ENCODE data around the gene RBPJL.
"Not testable (repeated sequence)": the region's sequence is repeated elsewhere in the genome, so short reads cannot be mapped to it uniquely, and the experiment has no call there.

RBPJL gene

GRCh38 chr20:45343532-45344167 lies 37.0 kb downstream of the RBPJL start:
- no peak for DNase-seq

DNA sequence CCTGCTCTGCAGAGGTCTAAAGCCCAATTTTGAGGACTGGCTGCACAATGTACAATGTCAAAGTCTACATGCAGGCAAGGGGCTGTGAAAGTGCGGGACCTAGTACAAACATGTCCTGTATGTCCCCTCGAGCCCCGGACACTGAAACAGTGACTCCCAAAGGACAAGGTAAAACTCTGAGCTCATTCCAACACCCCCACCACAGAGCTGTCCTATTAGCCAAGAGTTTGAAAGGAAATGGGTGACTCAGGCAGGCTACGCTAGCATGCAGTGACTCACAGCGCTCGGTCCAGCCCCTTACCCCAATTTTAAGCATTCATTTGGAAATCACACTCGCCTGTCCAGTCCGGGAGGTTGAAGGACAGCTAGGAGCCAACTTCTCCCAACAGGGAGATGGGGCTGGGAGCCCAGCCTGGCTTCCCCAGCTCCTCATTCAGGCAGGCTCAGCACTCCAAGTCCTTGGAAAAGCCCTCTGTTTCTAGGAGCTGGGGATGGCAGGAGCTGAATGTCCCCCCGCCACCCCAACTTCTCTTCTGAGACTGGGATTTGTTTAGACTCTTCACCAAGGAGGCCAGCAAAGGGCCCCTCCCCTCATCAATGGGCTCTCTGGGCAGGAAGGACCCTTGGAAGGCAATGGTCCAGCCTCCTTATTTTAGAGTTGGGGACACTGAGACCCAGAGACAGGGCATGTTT lies 37.7 kb downstream of the RBPJL start:
- DNase-seq: no peak

DNA sequence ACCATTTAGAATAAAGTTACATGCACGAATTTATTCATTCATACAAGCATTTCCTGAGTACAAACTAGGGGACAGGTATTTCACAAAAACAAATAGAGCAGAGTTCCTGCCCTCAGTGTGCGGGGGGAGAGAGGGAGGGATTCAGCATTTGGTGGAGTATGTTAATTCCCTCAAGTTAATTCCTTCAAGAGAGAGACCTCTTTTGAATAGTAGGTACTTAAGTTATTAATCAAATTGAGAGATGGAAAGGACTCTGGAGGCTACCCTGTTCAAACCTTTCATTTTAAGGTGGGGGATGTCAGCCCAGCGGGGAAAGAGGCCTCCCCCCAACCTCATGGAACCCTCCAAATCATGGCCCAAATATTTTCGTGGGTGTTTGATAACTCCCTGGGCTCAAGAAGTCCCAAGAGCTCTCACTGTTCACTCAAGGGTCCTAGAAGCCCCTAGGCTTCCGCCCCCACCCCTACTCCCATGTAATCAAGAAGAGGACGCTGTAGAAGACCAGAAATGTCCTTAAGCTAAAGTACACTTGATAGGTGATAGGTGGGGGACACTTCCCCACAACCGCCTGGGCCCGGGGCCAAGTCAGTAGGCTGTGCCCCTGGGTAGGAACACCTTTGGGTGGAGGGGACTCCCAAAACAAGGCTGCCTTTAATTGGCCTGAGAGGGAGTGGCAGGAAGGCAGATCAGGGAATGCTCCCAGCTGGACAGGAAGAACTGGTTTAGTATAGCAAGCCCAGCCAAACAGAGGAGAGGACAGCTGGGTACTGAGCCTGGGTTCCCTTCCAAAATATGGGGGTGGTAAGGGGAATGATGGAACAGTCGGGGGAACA lies 38.7 kb downstream of the RBPJL start:
- DNase-seq: no peak

GRCh38 chr20:45346291-45346718 lies 39.7 kb downstream of the RBPJL start:
- no peak for DNase-seq

DNA sequence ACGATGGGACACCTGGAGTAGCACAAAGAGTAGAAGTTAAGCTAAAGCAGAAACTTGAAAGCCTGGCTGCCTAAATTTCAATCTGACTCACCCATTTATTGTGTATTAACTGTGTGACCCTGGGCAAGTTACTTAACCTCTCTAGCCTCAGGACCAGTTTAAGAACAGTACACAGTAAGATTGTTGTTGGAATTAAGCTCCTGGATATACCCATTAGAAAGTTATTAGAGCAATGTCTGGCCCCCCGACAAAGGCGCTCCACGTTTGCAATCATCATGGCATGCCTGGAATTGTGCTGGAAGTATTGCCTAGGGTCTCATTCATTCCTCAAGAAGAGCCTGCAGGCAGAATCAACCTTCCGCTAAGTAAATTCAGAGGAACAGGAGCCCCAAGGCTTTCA lies 40.2 kb downstream of the RBPJL start:
- DNase-seq: no peak

DNA sequence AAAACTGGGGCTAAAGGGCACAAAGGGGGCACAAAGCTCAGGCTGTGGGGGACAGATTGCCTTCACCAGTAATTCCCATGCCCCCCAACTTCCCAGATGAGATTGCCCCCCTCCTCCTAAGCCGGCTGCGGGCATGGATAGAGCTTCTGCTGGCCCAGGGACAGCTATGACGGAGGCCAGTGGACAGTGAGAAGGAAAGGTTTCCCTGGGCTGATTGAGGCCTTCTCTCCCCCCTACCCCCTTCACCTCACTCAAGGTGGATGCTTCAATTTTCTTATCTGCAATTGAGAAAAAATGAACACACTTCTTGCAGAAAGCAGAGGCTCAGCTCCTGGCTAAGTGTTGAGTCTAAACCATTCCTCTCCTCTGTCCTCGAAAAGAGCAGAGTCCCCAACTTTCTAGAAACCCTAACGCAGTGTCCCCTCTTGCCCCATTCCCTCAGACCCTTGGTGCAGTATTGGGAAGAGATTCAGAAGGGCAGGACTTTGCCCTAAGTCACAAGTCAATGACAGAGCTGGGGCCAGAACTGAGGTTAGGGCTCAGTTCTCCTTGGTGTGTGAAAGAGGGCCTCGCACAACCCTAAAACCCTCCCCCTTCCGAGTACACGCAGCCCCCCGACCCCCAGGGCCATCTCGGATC lies 40.8 kb downstream of the RBPJL start:
- no peak for DNase-seq

- DNase-seq: peak; percentile 72
Observed at GRCh38 chr20:45347936-45348778, 41.5 kb downstream of the RBPJL start, which contains the start of gene SDC4. Gene SDC4 (minus strand): TSS chr20:45348424. CDS start chr20:45348384, 40 bp downstream.

DNA sequence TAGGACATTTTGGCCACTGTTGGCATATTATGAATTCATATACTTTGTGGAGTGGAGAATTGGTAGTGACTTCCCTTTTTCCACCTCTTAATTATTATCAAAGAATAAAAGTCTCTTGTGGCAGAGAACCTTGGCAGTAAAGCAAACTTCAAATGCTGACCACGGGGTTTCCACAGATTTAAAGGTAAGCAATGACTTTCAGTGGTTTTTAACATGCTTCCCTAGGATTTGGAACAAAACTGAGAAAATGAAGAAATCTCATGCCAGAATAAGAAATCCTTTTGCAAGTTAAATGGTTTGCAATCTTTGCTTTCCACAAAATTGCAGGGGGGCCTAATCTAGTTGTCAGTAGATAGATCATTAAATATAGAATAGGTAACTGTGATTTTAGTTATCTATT lies 43.6 kb downstream of the RBPJL start:
- no peak for DNase-seq

DNA sequence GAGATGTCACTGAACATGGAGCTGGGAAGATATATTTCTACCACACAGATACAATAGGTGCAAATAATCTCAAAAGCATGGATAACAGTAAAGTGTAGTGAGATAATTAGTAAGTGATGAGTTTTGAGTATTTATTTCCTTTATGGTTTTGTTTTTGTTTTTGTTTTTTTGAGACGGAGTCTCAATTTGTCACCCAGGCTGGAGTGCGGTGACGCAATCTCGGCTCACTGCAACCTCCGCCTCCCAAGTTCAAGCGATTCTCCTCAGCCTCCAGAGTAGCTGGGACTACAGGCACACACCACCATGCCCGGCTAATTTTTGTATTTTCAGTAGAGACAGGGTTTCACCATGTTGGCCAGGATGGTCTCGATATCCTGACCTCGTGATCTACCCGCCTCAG lies 44.2 kb downstream of the RBPJL start:
- DNase-seq: not testable (repeated sequence)

DNA sequence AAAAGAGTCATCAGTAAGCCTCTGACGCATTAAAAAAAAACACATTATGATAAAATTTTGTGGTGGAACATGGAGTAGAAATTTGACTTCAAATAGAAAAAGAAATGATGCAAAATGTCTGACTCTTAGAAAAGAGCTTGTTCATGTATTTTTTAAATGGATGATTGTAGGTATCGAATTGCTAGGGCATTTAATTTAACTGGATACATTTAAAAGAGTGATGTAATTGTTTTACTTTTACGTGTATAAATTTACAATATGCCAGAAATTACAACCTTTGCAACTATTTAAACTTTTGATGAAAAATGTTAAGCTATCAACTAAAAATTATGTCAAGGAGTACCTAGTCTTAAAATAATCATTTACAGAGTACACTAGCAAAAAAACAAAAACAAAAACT lies 46.1 kb downstream of the RBPJL start:
- DNase-seq: no peak

DNA sequence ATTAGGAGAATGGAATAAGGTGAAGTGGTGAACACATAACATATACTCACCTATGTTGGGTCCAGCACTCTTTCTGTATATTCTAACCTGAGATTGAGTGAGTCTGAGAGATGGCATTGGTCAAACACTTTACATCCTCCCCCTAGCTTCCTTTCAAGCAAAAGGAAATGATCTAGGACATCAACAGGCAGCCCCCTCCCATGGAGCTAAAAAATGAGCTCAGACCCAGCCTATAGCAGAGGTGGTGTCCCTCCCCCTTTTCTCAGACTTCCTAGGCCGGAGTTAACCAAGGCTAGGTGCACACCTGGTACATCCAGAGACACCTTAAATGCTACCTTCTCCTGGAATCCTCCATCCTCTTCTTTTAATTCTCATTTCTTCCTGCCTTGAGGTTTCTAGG lies 47.1 kb downstream of the RBPJL start:
- DNase-seq: no peak

DNA sequence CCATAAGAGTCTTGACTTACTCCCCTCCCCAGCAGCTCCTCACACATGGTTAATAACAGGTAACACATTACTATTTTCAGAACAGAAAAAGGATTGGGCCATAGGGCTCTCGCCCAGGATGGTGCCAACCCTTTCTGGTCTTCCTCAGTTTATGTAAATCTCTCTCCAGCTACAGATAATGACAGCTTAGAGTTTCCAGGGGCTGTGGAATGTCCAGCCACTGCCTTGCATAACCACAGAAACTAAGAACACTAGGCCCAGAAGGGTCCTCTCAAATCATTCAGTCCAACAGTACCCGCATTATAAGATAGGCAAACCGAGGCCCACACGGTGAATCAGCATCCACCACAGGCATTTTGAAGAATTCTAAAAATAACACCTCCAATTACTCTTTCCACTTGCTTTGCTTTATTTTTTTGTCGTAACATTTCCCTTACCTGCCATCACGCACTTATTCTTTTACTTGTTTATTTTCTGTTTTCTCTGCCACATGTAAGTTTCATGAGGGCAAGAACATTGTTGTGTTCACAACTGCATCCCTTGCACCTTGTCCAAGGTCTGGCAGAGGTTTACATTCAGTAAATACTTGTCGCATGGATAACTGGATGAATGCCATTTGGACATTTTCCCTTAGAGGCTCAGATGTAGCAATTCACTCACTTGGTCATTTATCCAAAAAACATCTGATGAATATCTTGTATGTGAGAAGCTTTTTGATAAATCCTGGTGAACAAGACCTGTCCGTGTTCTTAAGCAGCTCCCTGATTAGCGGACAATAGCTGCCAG lies 48.0 kb downstream of the RBPJL start:
- DNase-seq: no peak

- DNase-seq: no peak
Observed at GRCh38 chr20:45355209-45356084, 48.8 kb downstream of the RBPJL start.

- no peak for DNase-seq
Observed at GRCh38 chr20:45358282-45359068, 51.8 kb downstream of the RBPJL start.

DNA sequence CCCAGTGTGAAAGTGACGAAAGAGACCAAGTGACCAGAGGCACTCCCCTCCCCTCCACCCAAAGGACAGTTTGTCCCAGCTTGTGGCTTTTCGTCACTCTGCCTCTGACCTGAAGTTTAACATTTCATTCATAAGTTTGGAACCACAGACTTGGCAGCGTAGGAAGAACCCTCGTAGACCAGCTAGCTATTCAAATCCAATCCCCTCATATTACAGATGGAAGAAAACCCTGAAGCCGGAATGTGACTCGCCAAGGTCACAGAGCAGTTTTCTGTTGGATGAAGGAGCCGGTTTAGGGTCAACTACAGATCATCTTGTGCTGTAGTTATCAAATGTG lies 52.4 kb downstream of the RBPJL start:
- no peak for DNase-seq

- no peak for DNase-seq
Observed at GRCh38 chr20:45359406-45360148, 52.9 kb downstream of the RBPJL start.

- DNase-seq: no peak
Observed at GRCh38 chr20:45361793-45362192, 55.2 kb downstream of the RBPJL start.

DNA sequence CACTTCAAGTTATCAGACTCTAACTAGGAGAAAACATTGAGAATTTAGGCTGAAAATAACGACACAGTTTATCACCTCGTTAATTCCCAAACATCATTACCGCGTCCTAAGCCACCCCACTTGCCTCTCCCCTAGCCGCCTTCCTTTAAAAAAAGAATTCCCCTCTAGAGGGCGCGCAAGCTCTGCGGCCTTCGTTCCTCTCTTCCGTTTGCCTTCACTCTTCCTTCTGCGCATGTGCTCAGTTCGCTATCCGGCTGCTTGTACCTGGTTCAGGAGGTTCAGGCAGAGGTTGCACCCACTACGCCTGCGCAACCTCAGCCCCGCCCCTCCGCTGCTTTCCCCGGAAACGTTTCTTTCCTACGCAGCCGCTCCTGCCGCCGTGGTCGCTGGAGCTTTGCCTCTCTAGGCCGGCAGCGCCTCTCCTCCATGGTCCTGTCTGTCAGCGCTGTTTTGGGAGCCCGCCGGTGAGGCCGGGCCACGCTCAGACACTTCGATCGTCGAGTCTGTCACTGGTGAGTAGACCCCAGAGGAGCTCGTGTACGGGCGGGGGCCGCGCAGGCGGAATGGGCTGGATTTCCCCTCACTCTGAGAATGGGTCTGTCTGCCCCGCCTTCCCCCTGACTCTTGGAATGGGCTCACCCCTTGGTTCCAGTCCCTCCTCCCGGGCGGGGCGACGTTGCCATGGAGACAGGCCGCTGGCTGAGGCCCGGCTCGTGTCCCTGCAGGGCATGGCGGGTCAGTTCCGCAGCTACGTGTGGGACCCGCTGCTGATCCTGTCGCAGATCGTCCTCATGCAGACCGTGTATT lies 56.4 kb downstream of the RBPJL start, which contains the start of gene SYS1:
TSS of gene SYS1 (plus strand) at position 353 of the 807 bp plus-strand sequence. CDS start at position 729, 376 bp downstream.
- peak; percentile 99 for DNase-seq
